WTC11 (cell line): ENCODE data around the gene TOX2. TPM values are rescaled to one million over a fixed set of nuclear protein-coding genes. Genes with fewer than 3 reads are reported as not detected.

Source experiments
- ATAC-seq: fragments of 200-7000 bp; cut with Tn5 transposase; 2 replicates; pipeline ENCODE4 v1.10.0; 2021; ENCODE audit warnings: mild to moderate bottlenecking, moderate library complexity
- CTCF ChIA-PET: fragments of 300-600 bp; sonication (Branson Sonifier 250); formaldehyde crosslinking; loops from one replicate; lab custom pipeline; 2021; ENCODE audit warnings: antibody characterized with exemption; lab: Charles Lee
- POLR2A ChIA-PET: fragments of 350-600 bp; sonication (Branson Sonifier 250); formaldehyde crosslinking; loops from one replicate; lab custom pipeline; 2021; ENCODE audit warnings: antibody characterized with exemption; lab: Charles Lee
- DNase-seq: peaks from one replicate; pipeline ENCODE4 v3.0.0; 2021; ENCODE audit warnings: low spot score
- H3K27ac Mint-ChIP-seq: 2 replicates; pipeline ENCODE4 v1.8.0; 2021; ENCODE audit warnings: mixed read lengths
- H3K27me3 Mint-ChIP-seq: 2 replicates; pipeline ENCODE4 v1.8.0; 2021; ENCODE audit warnings: low read depth, mild to moderate bottlenecking, moderate library complexity, mixed read lengths
- H3K36me3 Mint-ChIP-seq: 2 replicates; pipeline ENCODE4 v1.8.0; 2021; ENCODE audit warnings: mixed read lengths
- H3K4me1 Mint-ChIP-seq: 2 replicates; pipeline ENCODE4 v1.8.0; 2022; ENCODE audit warnings: mixed read lengths
- H3K4me3 Mint-ChIP-seq: 2 replicates; pipeline ENCODE4 v1.8.0; 2021; ENCODE audit warnings: mild to moderate bottlenecking, moderate library complexity, mixed read lengths
- H3K9me3 Mint-ChIP-seq: 2 replicates; pipeline ENCODE4 v1.8.0; 2021; ENCODE audit warnings: mixed read lengths
- ELF4 ChIP-seq: sonication (generic); formaldehyde crosslinking; IDR thresholded peaks from 2 replicates; pipeline ENCODE4 v1.8.1; 2022; ENCODE audit warnings: low read depth, mild to moderate bottlenecking, moderate library complexity, missing genetic modification reagents
- ETV6 ChIP-seq: sonication (generic); formaldehyde crosslinking; IDR thresholded peaks from 2 replicates; pipeline ENCODE4 v1.8.1; 2022; ENCODE audit warnings: mild to moderate bottlenecking, missing genetic modification reagents
- GRHL2 ChIP-seq: fragments of 250-450 bp; sonication (Bioruptor Pico); IDR thresholded peaks from 2 replicates; pipeline ENCODE4 v1.8.0; 2022; ENCODE audit warnings: mild to moderate bottlenecking, moderate library complexity; ENCODE audit not compliant: insufficient replicate concordance, severe bottlenecking
- NR1H2 ChIP-seq: sonication (generic); formaldehyde crosslinking; IDR thresholded peaks from 2 replicates; pipeline ENCODE4 v1.9.0; 2021; ENCODE audit warnings: mild to moderate bottlenecking, moderate library complexity, missing genetic modification reagents
- ZBTB21 ChIP-seq: sonication (generic); formaldehyde crosslinking; IDR thresholded peaks from 2 replicates; pipeline ENCODE4 v1.8.1; 2023; ENCODE audit warnings: mild to moderate bottlenecking, missing genetic modification reagents, borderline replicate concordance
- ZNF121 ChIP-seq: sonication (generic); formaldehyde crosslinking; IDR thresholded peaks from 2 replicates; pipeline ENCODE4 v1.8.0; 2023; ENCODE audit warnings: missing genetic modification reagents
- ZNF232 ChIP-seq: sonication (generic); formaldehyde crosslinking; IDR thresholded peaks from 2 replicates; pipeline ENCODE4 v1.8.0; 2022; ENCODE audit warnings: mild to moderate bottlenecking, missing genetic modification reagents
- ZNF423 ChIP-seq: fragments of 250-450 bp; sonication (Bioruptor Pico); IDR thresholded peaks from 2 replicates; pipeline ENCODE4 v2.1.2; 2022; ENCODE audit warnings: mild to moderate bottlenecking, moderate library complexity
- ZNF671 ChIP-seq: fragments of 250-450 bp; sonication (Bioruptor Pico); IDR thresholded peaks from 2 replicates; pipeline ENCODE4 v1.8.0; 2021; ENCODE audit warnings: mild to moderate bottlenecking
- total RNA-seq: library from RNA; stranded (reverse); gene quantifications from 3 replicates; pipeline ENCODE4 v1.2.3, GENCODE V29; 2021
- TF ChIP-seq, protein P1 (sequence below): sonication (generic); formaldehyde crosslinking; conservative IDR thresholded peaks from 2 replicates; pipeline ENCODE4 v1.8.1; 2023; ENCODE audit warnings: mild to moderate bottlenecking, low read depth, missing genetic modification reagents, moderate library complexity
- TF ChIP-seq, protein P2 (sequence below): sonication (generic); formaldehyde crosslinking; IDR thresholded peaks from 2 replicates; pipeline ENCODE4 v1.8.1; 2023; ENCODE audit warnings: mild to moderate bottlenecking, moderate library complexity, missing genetic modification reagents
- TF ChIP-seq, protein P3 (sequence below): fragments of 250-450 bp; sonication (Bioruptor Pico); conservative IDR thresholded peaks from 2 replicates; pipeline ENCODE4 v1.9.0; 2021; ENCODE audit warnings: mild to moderate bottlenecking
- TF ChIP-seq, protein P4 (sequence below): fragments of 250-450 bp; sonication (Bioruptor Pico); IDR thresholded peaks from 2 replicates; pipeline ENCODE4 v1.8.0; 2021; ENCODE audit warnings: mild to moderate bottlenecking
- TF ChIP-seq, protein P5 (sequence below): sonication (generic); formaldehyde crosslinking; conservative IDR thresholded peaks from 2 replicates; pipeline ENCODE4 v1.8.1; 2022; ENCODE audit warnings: mild to moderate bottlenecking, missing genetic modification reagents
- TF ChIP-seq, protein P6 (sequence below): sonication (generic); formaldehyde crosslinking; IDR thresholded peaks from 2 replicates; pipeline ENCODE4 v1.8.0; 2022; ENCODE audit warnings: mild to moderate bottlenecking, missing genetic modification reagents
- TF ChIP-seq, protein P7 (sequence below): sonication (generic); formaldehyde crosslinking; IDR thresholded peaks from 2 replicates; pipeline ENCODE4 v1.8.0; 2023; ENCODE audit warnings: missing genetic modification reagents
- TF ChIP-seq, protein P8 (sequence below): fragments of 250-450 bp; sonication (Bioruptor Pico); IDR thresholded peaks from 2 replicates; pipeline ENCODE4 v1.9.0; 2021; ENCODE audit warnings: moderate library complexity, mild to moderate bottlenecking, inconsistent platforms, borderline replicate concordance
- TF ChIP-seq, protein P9 (sequence below): sonication (generic); formaldehyde crosslinking; IDR thresholded peaks from 2 replicates; pipeline ENCODE4 v1.8.0; 2022; ENCODE audit warnings: mild to moderate bottlenecking, missing genetic modification reagents

The TOX2 gene
- total RNA-seq, 1 experiment from 2014 or later, result 3.4 TPM

DNA sequence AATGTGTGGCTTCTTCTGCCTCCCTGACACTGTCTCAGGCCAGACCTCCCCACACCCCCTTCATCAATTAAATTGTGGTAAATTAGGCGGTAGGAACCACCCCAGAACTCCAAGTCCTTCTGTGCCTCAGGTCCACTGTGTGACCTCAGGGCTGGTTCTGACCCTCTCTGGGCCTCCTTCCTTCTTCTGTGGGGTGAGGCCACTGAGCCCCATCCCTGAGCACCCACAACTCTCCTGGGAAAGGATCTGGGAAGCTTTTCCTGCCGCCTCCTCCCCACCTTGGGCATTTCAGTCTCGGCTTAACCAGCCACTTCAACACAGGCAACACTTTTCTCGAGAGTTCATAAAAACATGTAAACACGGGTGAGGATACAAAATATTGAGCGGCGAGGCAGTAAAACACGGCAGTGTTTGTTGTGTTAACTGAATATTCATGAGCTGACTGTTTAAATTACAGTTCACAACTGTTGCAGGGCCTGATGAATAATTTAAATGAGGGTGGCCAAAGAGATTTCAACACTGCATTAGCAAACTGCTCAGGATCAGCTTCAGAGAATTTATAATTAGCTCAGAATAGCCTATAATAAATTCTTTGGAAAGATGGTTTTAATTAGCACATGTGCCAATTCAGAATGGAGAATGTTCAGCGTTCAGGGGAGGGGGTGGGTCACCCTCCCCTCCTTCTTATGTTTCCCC lies 112.1 kb downstream of the TOX2 start (continued):
- TF ChIP-seq, protein P1, sequence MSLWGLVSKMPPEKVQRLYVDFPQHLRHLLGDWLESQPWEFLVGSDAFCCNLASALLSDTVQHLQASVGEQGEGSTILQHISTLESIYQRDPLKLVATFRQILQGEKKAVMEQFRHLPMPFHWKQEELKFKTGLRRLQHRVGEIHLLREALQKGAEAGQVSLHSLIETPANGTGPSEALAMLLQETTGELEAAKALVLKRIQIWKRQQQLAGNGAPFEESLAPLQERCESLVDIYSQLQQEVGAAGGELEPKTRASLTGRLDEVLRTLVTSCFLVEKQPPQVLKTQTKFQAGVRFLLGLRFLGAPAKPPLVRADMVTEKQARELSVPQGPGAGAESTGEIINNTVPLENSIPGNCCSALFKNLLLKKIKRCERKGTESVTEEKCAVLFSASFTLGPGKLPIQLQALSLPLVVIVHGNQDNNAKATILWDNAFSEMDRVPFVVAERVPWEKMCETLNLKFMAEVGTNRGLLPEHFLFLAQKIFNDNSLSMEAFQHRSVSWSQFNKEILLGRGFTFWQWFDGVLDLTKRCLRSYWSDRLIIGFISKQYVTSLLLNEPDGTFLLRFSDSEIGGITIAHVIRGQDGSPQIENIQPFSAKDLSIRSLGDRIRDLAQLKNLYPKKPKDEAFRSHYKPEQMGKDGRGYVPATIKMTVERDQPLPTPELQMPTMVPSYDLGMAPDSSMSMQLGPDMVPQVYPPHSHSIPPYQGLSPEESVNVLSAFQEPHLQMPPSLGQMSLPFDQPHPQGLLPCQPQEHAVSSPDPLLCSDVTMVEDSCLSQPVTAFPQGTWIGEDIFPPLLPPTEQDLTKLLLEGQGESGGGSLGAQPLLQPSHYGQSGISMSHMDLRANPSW, result no peak
- TF ChIP-seq, protein P2, sequence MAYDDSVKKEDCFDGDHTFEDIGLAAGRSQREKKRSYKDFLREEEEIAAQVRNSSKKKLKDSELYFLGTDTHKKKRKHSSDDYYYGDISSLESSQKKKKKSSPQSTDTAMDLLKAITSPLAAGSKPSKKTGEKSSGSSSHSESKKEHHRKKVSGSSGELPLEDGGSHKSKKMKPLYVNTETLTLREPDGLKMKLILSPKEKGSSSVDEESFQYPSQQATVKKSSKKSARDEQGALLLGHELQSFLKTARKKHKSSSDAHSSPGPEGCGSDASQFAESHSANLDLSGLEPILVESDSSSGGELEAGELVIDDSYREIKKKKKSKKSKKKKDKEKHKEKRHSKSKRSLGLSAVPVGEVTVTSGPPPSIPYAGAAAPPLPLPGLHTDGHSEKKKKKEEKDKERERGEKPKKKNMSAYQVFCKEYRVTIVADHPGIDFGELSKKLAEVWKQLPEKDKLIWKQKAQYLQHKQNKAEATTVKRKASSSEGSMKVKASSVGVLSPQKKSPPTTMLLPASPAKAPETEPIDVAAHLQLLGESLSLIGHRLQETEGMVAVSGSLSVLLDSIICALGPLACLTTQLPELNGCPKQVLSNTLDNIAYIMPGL (CRISPR knock-in tag), result no peak
- TF ChIP-seq, protein P3, sequence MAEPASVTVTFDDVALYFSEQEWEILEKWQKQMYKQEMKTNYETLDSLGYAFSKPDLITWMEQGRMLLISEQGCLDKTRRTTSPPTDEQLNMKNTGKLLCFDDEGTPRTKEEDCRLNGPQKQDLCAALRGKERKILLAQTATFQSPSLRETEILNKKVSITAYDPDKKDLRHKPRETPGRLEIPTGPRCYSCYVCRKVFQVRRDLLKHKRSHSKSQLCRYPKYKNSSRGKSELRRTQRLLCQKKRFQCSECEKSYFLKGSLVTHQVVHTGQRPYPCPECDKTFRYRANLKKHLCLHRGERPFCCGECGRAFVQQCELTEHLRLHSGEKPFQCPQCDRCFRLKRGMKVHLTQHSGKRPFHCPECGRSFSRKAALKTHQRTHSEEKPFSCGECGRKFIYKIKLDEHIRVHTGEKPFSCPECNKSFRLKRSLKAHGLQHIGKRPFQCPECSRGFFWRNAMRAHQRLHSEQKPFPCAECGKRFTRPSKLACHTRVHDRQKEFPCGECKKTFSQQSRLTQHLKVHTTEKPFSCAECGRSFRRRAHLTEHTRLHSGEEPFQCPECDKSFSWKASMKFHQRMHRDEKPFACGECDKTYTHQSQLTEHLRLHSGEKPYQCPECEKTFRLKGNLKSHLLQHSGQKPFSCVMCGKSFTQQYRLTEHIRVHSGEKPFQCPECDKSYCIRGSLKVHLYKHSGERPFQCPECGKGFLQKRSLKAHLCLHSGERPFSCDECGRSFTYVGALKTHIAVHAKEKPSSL, result no peak
- TF ChIP-seq, protein P4, sequence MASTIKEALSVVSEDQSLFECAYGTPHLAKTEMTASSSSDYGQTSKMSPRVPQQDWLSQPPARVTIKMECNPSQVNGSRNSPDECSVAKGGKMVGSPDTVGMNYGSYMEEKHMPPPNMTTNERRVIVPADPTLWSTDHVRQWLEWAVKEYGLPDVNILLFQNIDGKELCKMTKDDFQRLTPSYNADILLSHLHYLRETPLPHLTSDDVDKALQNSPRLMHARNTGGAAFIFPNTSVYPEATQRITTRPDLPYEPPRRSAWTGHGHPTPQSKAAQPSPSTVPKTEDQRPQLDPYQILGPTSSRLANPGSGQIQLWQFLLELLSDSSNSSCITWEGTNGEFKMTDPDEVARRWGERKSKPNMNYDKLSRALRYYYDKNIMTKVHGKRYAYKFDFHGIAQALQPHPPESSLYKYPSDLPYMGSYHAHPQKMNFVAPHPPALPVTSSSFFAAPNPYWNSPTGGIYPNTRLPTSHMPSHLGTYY (CRISPR knock-in tag), result no peak
- TF ChIP-seq ZNF232 (CRISPR knock-in tag) (no peak), ETV6 (CRISPR knock-in tag) (no peak), NR1H2 (CRISPR knock-in tag) (no peak), ZBTB21 (CRISPR knock-in tag) (no peak)
- TF ChIP-seq, protein P5, sequence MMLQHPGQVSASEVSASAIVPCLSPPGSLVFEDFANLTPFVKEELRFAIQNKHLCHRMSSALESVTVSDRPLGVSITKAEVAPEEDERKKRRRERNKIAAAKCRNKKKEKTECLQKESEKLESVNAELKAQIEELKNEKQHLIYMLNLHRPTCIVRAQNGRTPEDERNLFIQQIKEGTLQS (CRISPR knock-in tag), result no peak

DNA sequence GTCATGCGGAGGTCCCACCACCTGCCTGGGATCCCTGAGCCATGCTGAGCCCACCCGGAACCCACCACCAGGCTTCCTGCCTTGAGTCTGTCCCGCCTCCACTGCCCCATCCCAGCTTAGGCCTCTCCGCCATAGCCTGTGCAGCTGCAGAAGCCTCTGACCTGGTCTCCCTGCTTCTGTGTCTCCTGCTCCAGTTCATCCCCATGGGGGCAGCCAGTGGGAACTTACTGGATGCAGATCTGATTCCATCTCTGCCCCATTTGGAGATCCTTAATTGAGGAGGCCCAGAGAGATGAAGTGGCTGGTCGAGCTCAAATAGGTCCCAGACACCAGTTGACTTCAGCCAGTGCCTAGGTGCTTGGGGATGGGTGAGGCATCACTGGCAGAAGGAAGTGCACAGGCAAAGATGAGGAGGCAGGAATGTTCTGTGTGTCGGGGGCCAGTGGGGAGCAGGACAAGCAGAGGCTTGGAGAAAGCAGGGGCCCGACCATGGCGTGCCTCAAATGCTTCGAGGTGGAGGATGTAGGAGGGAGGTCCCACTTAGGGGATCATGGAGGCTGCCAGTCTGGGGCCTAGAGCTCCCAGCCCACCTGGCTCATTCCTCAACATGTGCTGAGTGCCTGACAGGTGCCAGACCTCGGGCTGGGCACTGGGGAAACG lies 112.8 kb downstream of the TOX2 start:
- Mint-ChIP-seq H3K36me3 (no peaks in the 10 kb centered on the region), H3K9me3 (peaks cover 4% of the 10 kb centered on the region; the same call in 1 of the 2 replicates), H3K27ac (no peak overlapping the region), H3K4me3 (no peak overlapping the region), H3K27me3 (no peaks in the 10 kb centered on the region), H3K4me1 (peaks cover 15% of the 10 kb centered on the region)
- DNase-seq (no peak), ATAC-seq (no peak)
- ChIA-PET POLR2A (no interaction called here), CTCF (interaction anchor here (0.6 to 1.1 kb wide), 2 partner anchors 12 to 24 kb away, joined by 3 to 4 read pairs; no protein-coding TSS in a partner anchor)
- TF ChIP-seq NR1H2 (CRISPR knock-in tag), result no peak
- TF ChIP-seq GRHL2, result no peak
- TF ChIP-seq, protein P5 (CRISPR knock-in tag), result no peak
- TF ChIP-seq, protein P6, sequence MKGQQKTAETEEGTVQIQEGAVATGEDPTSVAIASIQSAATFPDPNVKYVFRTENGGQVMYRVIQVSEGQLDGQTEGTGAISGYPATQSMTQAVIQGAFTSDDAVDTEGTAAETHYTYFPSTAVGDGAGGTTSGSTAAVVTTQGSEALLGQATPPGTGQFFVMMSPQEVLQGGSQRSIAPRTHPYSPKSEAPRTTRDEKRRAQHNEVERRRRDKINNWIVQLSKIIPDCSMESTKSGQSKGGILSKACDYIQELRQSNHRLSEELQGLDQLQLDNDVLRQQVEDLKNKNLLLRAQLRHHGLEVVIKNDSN (CRISPR knock-in tag), result no peak
- TF ChIP-seq, protein P3, result no peak
- TF ChIP-seq ZNF671, result no peak
- no peak for TF ChIP-seq ZNF423
- TF ChIP-seq, protein P7, sequence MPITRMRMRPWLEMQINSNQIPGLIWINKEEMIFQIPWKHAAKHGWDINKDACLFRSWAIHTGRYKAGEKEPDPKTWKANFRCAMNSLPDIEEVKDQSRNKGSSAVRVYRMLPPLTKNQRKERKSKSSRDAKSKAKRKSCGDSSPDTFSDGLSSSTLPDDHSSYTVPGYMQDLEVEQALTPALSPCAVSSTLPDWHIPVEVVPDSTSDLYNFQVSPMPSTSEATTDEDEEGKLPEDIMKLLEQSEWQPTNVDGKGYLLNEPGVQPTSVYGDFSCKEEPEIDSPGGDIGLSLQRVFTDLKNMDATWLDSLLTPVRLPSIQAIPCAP (CRISPR knock-in tag), result no peak
- TF ChIP-seq, protein P8, sequence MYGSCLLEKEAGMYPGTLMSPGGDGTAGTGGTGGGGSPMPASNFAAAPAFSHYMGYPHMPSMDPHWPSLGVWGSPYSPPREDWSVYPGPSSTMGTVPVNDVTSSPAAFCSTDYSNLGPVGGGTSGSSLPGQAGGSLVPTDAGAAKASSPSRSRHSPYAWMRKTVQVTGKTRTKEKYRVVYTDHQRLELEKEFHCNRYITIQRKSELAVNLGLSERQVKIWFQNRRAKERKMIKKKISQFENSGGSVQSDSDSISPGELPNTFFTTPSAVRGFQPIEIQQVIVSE, result no peak
- TF ChIP-seq ELF4 (CRISPR knock-in tag), result no peak
- TF ChIP-seq, protein P9, sequence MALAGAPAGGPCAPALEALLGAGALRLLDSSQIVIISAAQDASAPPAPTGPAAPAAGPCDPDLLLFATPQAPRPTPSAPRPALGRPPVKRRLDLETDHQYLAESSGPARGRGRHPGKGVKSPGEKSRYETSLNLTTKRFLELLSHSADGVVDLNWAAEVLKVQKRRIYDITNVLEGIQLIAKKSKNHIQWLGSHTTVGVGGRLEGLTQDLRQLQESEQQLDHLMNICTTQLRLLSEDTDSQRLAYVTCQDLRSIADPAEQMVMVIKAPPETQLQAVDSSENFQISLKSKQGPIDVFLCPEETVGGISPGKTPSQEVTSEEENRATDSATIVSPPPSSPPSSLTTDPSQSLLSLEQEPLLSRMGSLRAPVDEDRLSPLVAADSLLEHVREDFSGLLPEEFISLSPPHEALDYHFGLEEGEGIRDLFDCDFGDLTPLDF (CRISPR knock-in tag), result no peak
- TF ChIP-seq ZNF121 (CRISPR knock-in tag), result no peak
